Progenitor cell of endocrine pancreas (in vitro differentiated cells): ENCODE results near the gene TCEA3. TPM values are rescaled to one million over a fixed set of nuclear protein-coding genes. Genes with fewer than 3 reads are reported as not detected.

Experiments used
- DNase-seq: peaks from one replicate; pipeline ENCODE4 v3.0.0; 2021; ENCODE audit warnings: low spot score; ENCODE audit not compliant: unreplicated experiment
- H3K27ac Mint-ChIP-seq: 2 replicates; pipeline ENCODE4 v1.8.0; 2021; ENCODE audit warnings: mild to moderate bottlenecking, moderate library complexity, mixed read lengths
- H3K27me3 Mint-ChIP-seq: 2 replicates; pipeline ENCODE4 v1.8.0; 2021; ENCODE audit warnings: mixed read lengths
- H3K36me3 Mint-ChIP-seq: 2 replicates; pipeline ENCODE4 v1.8.0; 2022; ENCODE audit warnings: mixed read lengths; ENCODE audit not compliant: insufficient read depth
- H3K4me1 Mint-ChIP-seq: 2 replicates; pipeline ENCODE4 v1.8.0; 2021; ENCODE audit warnings: low read depth, mixed read lengths
- H3K4me3 Mint-ChIP-seq: 2 replicates; pipeline ENCODE4 v1.8.0; 2021; ENCODE audit warnings: low read depth, mild to moderate bottlenecking, moderate library complexity, mixed read lengths
- H3K9me3 Mint-ChIP-seq: 2 replicates; pipeline ENCODE4 v1.8.0; 2021; ENCODE audit warnings: low read depth, mixed read lengths
- total RNA-seq: library from RNA; stranded (reverse); gene quantifications from 2 replicates; pipeline ENCODE4 v1.2.1, GENCODE V29; 2021
- TF ChIP-seq, protein P1 (sequence below): fragments of 200-600 bp; sonication (generic); IDR thresholded peaks from one replicate; pipeline ENCODE4 v1.5.0; 2021; ENCODE audit warnings: antibody characterized with exemption, mild to moderate bottlenecking; ENCODE audit not compliant: unreplicated experiment

TCEA3 gene
- total RNA-seq, 1 donor from 2014 or later, result 12.9 TPM

DNA sequence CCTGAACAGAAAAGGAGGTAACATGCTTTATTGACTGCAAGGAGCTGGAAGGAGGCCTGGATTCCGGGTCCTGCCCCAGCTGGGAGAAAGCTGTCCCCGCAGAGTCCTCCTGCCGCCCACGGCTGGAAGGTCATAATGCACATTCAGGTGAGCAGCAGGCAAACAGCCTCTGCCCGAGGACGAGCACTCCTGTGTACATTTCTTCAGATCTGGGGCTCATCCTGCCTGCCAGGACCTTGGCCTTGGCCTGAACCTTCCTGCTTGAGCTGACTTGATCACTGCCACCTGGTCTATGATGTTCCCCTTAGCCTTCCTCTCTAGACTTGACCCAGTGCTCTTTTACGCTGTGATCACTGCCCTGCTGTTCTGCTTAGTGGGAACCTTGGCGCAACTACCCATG lies 37.1 kb downstream of the TCEA3 start:
- no peak for DNase-seq
- Mint-ChIP-seq H3K4me3 (no peak overlapping the region), H3K36me3 (peaks cover 1% of the 10 kb centered on the region), H3K27me3 (no peaks in the 10 kb centered on the region), H3K9me3 (no peaks in the 10 kb centered on the region), H3K27ac (no peak overlapping the region), H3K4me1 (no peaks in the 10 kb centered on the region)
- TF ChIP-seq, protein P1, sequence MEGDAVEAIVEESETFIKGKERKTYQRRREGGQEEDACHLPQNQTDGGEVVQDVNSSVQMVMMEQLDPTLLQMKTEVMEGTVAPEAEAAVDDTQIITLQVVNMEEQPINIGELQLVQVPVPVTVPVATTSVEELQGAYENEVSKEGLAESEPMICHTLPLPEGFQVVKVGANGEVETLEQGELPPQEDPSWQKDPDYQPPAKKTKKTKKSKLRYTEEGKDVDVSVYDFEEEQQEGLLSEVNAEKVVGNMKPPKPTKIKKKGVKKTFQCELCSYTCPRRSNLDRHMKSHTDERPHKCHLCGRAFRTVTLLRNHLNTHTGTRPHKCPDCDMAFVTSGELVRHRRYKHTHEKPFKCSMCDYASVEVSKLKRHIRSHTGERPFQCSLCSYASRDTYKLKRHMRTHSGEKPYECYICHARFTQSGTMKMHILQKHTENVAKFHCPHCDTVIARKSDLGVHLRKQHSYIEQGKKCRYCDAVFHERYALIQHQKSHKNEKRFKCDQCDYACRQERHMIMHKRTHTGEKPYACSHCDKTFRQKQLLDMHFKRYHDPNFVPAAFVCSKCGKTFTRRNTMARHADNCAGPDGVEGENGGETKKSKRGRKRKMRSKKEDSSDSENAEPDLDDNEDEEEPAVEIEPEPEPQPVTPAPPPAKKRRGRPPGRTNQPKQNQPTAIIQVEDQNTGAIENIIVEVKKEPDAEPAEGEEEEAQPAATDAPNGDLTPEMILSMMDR, result no peak

DNA sequence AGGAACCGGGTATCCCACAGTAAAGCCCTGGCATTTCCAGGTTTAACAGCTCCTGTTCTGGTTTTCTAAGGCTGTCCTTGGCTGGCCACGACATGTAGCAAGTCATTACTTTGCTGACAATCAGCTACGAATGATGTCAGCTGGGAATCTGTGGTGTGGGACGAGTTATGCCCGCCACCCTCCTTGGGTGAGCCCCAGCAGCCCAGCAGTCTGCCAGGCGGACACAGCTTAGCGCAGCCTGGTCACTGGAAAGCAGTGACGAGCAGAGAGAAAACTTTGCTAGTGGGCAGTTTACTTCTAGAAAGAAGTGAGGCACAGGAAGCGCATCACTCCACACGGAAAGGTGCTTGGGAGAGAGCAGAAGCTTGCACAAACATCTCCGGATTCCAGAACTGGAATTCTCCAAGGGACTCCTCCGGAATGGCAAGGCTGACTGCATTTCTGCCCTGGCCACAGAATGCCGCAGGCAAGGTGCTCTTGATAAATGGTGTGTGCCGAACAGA lies 39.4 kb downstream of the TCEA3 start:
- H3K4me3 Mint-ChIP-seq, result no peak overlapping the region
- no peak overlapping the region for H3K27ac Mint-ChIP-seq
- TF ChIP-seq, protein P1, result no peak
- DNase-seq, result no peak
- no peaks in the 10 kb centered on the region for H3K9me3 Mint-ChIP-seq
- H3K36me3 Mint-ChIP-seq, result peaks cover 6% of the 10 kb centered on the region
- no peaks in the 10 kb centered on the region for H3K27me3 Mint-ChIP-seq
- no peaks in the 10 kb centered on the region for H3K4me1 Mint-ChIP-seq

DNA sequence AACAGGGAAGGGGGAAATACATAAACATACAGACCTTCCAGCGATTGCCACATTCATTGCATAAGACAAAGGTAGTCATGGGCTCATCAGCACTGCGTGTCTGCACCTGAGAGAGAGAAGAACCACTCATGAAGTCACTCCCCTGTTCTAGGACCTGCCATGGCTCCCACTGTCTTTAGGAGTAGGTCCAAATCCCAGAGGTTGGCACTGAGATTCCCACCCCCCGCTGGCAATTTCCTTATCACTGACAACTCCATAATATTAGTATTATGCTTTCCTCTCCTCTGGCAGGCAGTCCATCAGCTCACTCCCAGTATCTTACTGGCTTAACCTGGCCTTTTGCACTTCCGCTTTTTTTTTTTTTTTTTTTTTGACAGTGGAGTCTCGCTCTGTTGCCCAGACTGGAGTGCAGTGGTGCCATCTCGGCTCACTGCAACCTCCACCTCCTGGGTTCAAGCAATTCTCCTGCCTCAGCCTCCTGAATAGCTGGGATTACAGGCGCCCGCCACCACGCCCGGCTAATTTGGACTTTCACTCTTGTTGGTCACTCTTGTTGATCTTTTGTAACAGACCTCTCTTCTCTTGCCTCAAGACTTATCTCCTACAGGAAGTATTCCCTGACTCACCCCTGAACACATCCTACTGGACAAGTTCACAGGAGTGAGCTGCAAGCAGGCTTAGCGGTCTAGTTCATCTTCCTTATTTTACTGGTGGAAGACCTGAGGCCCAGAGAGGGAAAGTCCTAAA lies 40.1 kb downstream of the TCEA3 start:
- no peak overlapping the region for H3K4me3 Mint-ChIP-seq
- no peaks in the 10 kb centered on the region for H3K27me3 Mint-ChIP-seq
- TF ChIP-seq, protein P1, result no peak
- peaks cover 6% of the 10 kb centered on the region for H3K36me3 Mint-ChIP-seq
- DNase-seq, result no peak
- no peaks in the 10 kb centered on the region for H3K4me1 Mint-ChIP-seq
- H3K27ac Mint-ChIP-seq, result no peak overlapping the region
- H3K9me3 Mint-ChIP-seq, result no peaks in the 10 kb centered on the region

DNA sequence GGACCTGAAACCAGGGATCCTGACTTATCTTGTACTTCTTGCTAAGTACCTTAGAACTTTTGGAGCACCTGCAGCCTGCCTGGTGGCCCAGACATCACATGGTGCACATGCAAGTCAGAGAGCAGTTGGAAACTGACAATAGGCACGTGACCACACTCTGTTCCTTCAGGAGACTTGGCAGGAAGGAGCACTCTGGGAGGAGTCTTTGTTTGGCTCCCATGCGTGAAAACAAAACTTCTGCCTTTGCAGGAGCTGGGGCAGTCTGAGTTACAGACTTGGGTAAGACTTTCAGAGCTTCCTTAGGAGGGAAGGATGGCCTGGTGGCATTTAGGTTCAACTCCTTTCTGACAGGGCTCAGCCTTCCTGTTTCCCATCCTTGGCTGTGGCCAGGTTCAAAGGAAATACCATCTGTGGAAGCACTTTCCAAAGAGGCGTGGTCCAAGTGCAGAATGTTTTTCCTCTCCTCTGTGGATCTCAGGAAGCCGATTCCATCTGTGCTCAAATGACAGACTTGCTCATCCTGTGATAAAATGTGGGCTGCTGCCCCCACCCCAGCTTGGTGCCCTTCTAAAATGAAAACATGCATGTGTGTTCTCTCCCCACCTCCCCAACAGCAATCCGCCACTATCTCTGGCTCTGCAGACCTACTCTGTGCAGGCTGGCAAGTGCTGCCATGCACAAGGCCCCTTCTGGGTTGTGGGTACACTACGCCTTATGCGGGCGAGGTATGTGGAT lies 40.8 kb downstream of the TCEA3 start:
- no peaks in the 10 kb centered on the region for H3K4me1 Mint-ChIP-seq
- H3K9me3 Mint-ChIP-seq, result no peaks in the 10 kb centered on the region
- H3K4me3 Mint-ChIP-seq, result no peak overlapping the region
- no peaks in the 10 kb centered on the region for H3K27me3 Mint-ChIP-seq
- H3K36me3 Mint-ChIP-seq, result peaks cover 6% of the 10 kb centered on the region
- TF ChIP-seq, protein P1, result no peak
- no peak overlapping the region for H3K27ac Mint-ChIP-seq
- DNase-seq, result no peak

DNA sequence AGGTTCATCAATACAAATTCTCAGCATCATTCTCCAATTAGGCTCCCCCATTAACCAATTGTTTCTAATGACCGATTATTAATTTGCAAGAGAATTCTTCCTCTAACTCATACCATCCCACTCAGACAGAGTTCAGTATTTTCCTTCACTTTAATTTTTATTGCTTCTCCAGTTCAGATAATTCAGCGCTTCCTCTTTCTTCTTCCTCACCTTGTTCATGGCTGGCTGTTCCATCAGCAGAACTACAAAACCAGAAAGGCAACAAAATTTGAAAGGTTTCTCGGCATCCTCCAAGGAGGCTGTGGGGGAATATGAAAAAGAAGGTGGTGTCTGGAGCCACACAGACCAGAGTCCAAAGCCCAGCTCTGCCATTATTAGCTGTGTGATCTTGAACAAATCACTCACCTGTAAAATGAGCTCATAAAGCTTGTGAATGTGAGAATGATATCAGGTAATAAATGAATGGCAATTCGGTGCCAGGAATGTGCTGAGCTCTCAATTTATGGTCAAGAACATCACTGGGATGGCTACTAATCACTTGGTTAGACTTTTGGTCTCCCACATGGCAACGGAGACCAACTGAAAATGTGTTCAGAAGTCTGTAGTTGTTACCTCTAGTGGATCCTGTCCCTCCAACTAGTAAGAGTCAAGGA lies 43.2 kb downstream of the TCEA3 start:
- TF ChIP-seq, protein P1, result no peak
- no peak for DNase-seq
- Mint-ChIP-seq H3K4me1 (peaks cover 7% of the 10 kb centered on the region), H3K4me3 (no peak overlapping the region), H3K9me3 (no peaks in the 10 kb centered on the region), H3K36me3 (peaks cover 6% of the 10 kb centered on the region), H3K27me3 (no peaks in the 10 kb centered on the region), H3K27ac (no peak overlapping the region)
